Stimulated activated CD8-positive, alpha-beta memory T cell treated with anti-CD3 and anti-CD28 coated beads, Interleukin-7, amount 100 ng/mL, for 1 hour (primary cell): Measurements from ENCODE around the gene AMIGO1.

Experiments used
- DNase-seq, 2 donors: peaks; one replicate each; pipeline ENCODE4 v3.0.0-alpha.2; 2020; ENCODE audit warnings: low read depth in 2 of 2

AMIGO1 gene, protein sequence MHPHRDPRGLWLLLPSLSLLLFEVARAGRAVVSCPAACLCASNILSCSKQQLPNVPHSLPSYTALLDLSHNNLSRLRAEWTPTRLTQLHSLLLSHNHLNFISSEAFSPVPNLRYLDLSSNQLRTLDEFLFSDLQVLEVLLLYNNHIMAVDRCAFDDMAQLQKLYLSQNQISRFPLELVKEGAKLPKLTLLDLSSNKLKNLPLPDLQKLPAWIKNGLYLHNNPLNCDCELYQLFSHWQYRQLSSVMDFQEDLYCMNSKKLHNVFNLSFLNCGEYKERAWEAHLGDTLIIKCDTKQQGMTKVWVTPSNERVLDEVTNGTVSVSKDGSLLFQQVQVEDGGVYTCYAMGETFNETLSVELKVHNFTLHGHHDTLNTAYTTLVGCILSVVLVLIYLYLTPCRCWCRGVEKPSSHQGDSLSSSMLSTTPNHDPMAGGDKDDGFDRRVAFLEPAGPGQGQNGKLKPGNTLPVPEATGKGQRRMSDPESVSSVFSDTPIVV

DNA sequence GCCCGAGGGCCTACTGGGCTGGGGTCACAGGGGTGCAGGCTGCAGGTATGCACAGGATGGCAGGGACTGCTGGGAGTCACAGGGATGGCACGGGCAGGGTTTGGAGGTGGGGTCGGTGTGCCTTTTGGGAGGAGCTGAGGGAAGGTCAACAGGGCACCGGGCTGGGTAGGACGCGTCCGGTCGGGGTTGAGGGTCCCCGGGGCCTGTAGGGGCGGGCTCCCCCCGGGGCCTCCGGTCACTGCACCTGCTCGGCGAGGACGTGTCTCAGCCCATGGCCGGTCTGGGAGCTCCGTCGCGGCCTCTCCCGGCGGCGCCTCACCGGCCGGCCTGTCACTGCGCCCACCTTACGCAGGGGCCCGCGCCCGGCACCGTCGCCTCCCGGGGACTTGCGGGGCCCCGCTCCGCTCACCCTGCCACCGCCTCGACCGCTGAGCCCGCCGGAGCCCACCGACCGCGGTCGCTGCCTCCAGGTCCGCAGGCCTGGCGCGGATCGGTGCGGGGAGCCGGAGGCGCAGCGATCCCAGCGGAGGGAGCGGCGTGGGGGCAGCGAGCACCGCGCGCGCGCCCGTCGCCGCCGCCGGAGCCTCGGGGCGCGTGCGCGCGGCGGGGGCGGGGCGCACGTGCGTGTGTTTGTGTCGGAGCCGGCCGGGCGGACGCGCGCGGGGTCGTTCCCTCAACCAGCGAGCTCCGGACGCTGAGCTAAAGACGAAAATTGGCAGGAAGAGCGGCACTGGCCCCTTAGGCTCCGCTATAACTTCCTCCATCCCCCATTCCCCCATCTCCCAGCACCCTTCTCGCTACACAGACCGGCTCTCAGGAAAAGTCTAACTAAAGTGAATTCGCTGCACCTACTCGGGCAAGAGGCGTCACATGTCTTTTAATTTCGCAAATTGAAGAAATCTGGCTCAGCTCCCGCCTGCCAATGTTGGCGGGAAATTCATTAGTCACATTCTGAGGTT is at the start of gene AMIGO1:
AMIGO1 (minus strand) TSS at position 552 of the 959 bp plus-strand sequence. CDS start 815 bp downstream, outside the sequence.
- peak in 1 of 2 donors; percentile 35 for DNase-seq

DNA sequence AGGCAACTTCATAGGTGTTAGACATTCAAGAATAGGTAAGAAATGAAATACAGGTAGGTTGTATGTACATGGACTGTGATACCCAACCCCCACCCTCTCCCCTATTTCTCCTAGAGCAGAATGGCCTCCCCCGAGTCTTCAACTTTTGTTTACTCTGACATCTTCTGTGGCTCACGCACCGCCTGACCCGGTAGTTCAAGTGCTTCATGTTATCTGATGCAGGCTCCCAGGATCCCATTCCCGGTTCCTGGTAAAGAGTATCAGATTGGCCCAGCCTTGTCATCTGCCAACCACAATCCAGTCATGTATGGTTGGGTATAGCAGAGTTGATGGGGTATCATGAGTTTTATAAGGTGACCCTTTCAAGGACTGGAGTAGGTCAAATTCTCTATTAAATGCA is 48.0 kb upstream of the AMIGO1 start:
- DNase-seq, result no peak

DNA sequence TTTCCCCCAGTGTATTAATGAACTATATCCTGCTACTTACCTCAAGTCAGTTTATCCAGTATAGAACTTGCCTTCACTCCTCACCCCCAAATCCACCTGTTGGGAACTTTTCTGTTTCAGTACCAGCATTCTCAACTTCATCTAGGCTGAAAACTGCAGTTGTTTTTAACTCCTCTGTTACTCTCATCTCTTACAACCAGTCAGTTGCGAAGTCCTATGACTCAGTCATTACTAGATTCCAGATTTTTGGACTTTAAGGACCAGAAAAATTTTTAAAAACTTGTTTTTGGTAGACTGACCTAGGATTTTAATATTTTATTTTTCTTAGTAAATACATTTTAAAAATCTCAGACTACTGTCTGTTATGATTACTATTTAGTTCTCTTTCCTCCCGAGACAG is 47.0 kb upstream of the AMIGO1 start:
- no peak for DNase-seq

DNA sequence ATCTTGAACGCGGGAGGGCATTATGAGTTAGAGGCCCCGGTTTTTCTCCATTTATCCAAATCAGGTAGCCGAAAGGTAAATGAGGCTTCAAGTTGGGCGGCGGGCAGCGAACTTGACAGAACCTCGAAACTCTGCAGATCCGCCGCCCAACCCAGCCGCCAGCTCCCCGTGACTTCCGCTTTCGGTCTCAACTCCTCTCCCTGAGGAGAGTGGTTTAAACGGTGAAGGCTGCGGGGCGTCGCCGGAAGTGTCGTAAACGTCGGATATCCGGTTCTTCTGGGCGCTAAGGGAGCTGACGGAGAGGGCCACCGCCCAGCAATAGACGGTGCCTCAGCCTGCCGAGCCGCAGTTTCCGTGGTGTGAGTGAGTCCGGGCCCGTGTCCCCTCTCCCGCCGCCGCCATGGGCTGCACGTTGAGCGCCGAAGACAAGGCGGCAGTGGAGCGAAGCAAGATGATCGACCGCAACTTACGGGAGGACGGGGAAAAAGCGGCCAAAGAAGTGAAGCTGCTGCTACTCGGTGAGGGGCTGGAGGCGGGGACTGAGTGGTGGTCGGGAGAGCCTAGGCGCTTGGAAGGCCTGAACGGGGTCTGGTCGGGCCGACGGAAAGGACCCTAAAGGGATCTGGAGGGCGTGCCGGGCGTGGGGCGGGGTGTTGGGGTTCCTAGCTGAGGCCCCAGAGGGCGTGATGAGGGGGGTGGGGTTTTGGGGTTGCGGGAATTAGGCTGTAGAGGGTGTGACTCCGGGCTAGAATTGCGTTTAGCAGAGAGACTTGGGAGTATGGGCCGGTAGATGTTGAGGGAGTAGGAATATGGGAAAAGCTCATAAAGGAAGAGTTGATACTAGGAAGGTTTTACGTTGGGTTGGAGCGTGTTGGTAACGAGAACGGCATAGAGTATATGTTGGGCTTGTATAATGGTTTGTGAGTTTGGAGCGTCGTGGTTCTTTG is 39.1 kb upstream of the AMIGO1 start, which contains the start of gene GNAI3:
GNAI3 (plus strand) TSS at position 295 of the 947 bp plus-strand sequence; CDS start at position 401, 106 bp downstream.
- DNase-seq, result peak; percentile 90 to 91

DNA sequence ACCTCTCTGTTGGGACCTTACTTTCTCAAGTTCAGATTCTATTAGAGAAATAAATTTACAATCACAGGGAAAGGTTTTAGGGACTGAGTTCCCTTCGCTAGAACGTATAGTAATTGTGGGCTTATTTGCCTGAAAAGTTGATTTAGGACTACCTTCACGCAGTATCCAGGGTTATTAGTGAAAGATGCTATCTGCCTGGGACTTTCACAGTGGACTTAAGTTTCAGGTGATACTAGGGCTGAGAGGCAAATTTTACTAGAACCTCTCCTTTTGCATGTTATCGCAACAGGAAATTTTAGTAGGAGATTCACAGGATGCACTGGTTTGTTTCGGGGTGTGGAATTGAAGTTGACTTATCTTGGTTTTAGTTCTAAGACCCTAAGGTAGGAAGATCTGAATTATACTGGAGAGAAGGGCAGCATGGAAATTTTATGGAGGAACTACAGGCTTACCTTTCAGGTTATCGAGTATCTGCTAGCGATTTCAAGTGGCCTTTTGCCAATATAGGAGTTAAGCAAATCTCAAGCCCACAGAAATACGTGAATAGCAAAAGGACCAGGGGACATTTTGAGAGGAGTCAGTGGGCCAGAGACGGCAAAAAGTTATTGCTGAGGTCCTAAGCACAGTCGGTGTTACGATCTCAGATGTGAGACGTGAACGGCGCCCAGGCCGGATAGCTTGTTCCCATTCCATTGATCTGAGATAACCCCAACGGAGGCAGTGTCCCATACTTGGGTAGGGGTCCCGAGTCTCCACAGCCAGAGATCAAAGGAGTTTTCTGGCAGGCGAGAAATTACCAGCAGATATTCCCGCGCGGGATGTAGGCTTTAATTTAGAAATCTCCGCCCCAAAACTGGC is 38.2 kb upstream of the AMIGO1 start:
- DNase-seq, result peak in 1 of 2 donors; percentile 9

DNA sequence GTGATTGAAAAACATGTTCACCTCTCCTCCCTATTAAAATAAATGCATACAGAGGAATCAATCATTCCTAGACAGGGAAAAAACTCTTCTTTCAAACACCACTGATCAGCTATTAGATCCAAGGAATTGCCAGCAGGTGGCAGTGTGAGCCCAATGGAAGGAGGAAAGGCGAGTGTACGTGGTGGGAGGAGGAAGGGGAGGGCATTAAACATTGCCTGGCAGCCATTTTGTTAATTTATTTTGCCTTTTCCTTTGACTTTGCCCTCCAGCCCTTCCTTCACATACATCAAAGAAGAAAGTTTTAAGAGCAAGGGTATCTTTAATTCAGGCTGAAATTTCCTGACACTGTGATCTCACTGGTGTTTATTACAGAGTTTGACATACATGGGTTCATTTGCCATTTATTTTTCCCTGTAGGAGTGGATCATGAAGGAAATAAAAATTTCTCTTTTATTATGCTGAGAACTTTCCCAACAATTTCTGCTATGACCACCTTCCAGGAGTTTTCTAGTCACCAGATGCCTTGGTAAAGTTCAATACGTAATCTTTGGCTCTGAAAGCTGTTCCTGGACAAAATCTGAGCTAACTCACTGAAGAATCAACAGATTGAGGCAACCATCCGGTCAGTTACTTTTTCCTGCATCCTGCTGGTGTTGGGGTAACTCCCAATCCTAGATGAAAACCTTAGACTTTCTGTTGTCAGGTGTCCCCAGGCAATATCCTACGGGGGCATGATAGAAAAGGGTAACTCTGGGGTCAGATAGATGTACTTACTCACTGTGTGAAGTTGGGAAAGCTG is 37.0 kb upstream of the AMIGO1 start:
- DNase-seq, result peak; percentile 73 to 88

DNA sequence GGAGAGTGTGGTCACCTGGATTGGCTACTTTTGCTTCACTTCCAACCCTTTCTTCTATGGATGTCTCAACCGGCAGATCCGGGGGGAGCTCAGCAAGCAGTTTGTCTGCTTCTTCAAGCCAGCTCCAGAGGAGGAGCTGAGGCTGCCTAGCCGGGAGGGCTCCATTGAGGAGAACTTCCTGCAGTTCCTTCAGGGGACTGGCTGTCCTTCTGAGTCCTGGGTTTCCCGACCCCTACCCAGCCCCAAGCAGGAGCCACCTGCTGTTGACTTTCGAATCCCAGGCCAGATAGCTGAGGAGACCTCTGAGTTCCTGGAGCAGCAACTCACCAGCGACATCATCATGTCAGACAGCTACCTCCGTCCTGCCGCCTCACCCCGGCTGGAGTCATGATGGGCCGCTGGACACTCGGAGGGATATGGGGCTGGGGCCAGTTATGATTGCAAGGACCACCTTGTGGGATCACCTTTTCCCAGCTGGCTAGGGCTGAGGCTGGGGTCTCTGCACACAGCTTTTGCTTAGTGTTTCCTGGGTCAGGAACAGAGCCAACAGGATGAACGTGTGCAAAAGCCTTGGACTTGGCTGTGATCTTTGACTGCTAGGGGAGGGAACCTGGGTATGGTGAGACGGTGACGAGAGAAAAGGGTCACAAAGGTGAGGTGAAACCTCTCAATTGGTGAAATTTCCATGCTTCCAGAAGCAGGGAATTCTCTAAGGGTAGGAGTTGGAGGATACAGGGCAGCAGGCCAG is 34.6 kb upstream of the AMIGO1 start:
- no peak for DNase-seq

DNA sequence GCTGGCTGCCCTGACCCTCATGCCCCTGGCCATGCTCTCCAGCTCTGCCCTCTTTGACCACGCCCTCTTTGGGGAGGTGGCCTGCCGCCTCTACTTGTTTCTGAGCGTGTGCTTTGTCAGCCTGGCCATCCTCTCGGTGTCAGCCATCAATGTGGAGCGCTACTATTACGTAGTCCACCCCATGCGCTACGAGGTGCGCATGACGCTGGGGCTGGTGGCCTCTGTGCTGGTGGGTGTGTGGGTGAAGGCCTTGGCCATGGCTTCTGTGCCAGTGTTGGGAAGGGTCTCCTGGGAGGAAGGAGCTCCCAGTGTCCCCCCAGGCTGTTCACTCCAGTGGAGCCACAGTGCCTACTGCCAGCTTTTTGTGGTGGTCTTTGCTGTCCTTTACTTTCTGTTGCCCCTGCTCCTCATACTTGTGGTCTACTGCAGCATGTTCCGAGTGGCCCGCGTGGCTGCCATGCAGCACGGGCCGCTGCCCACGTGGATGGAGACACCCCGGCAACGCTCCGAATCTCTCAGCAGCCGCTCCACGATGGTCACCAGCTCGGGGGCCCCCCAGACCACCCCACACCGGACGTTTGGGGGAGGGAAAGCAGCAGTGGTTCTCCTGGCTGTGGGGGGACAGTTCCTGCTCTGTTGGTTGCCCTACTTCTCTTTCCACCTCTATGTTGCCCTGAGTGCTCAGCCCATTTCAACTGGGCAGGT is 33.9 kb upstream of the AMIGO1 start:
- no peak for DNase-seq

DNA sequence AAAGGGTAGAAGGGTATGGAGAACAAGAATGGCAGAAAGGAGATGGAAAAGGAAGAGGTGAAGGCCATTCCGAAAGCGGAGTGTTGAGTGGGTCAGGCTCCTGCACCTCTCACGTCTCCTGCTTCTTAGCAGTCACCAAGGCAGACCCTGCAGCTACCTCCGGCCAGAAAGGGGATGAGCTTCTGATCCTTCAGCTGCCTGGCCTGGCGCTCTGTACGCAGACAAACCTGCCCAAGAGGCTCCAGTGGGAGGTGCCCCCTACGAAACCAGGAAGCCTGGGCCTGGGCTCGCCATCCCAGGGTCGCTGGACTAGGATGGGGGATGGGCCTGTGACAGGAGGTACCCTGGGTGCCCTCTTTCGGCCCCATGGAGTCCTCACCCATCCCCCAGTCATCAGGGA is 33.1 kb upstream of the AMIGO1 start:
- no peak for DNase-seq

DNA sequence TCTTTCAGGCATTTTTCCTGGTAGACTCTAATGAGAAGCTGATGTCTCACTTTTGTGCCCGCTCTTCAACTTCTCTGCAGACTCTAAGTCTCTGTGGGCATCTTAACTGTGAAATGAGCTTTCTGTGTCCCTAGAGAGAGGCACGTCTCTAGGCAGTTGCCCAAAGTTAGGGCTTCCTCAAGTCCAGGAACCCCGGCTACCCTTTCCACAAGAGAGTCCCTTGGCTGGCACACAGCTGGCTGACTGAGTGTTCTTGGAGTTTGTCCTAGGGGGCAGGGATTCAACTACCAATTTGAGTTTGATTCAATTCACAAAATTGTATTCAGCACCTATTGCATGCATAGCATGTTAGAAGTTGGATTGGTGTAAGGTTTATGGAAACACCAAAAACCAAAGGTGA is 31.6 kb upstream of the AMIGO1 start:
- no peak for DNase-seq

DNA sequence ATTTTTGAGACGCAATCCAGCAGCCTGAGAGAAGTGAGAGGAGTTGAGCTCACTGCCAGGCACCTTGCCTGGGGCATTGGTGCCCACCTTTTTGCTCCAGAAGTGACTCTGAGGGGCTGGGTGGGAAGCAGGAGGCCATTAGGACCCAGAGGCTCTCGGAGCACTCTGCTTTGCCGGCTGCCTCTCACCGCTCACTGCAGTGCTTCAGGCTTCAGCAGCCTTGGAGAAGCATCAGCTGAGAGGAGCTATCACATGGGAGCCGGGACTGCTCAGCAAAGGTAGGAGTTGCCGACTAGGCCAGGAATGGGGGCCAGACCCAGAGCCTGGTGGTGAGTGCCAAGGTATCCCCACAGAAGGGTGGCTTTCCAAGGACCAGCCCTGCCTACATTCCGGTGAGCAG is 30.1 kb upstream of the AMIGO1 start, which contains the start of gene GPR61:
GPR61 (plus strand) TSS at position 197 of the 400 bp plus-strand sequence. CDS start 3,151 bp downstream, outside the sequence.
- DNase-seq, result no peak

DNA sequence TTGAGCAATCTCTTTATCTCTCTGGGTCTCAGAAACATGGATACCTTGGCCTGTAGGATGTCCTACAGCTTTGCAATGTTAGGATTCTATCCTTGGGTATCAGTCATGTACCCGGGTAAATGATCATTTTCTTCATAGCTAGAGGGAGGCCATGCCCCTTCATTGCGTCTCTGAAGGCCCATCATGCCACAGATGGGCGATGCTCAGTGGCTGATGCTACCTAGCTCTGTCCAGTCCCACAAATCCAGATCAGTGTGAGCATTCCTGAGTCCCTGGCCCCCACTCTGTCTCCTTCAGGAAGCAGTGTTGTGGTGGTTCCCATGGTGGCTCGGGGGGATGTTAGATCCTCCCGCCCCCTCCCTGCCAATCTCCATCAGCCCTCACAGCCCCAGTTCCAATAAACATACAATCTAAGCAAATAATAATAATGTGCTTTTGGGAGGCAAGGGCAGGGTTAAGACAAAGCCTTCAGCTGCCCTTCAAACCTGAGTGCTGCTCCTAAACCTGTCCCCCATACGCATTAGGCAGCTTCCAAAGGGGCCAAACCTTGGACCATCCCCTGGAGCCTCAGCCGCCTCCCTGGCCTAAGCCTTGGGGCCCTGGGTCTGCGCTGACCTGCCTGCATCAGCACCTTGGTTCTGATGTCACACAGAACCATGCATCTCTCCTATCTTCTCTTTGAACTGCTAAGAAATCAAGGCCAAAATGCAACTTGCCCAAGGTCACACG is 29.5 kb upstream of the AMIGO1 start:
- DNase-seq, result no peak

DNA sequence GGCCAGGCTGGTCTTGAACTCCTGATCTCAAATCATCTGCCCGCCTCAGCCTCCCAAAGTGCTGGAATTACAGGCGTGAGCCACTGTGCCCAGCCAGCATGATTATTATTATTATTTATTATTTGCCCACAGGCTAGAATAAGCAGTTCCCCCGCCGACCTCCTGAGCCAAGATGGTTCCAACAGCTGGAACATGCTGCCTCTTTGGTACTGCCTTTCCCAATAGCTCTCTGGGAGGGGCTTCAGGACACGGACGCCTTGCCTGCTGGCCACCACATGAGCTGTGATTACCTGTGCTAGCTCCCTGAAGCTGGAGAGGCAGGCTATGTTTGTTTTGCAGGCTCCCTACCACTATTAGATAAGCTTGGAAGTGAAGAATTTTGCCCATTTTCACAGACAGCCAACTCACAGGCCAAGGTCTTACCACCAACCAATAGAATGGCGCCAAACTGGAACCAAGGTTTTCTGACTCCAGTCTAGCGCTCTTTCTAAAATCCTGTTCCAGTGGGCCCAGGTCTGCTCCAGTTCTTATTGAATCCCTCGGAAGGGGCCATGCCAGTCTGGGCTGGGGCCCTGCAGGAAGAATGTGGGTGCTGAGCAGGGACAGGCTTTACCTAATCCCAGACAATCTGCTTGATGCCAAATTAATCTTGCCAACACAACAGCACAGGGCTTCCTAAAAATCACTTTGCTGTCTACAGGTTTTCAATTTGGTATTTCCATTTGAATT is 28.1 kb upstream of the AMIGO1 start:
- DNase-seq, result no peak

DNA sequence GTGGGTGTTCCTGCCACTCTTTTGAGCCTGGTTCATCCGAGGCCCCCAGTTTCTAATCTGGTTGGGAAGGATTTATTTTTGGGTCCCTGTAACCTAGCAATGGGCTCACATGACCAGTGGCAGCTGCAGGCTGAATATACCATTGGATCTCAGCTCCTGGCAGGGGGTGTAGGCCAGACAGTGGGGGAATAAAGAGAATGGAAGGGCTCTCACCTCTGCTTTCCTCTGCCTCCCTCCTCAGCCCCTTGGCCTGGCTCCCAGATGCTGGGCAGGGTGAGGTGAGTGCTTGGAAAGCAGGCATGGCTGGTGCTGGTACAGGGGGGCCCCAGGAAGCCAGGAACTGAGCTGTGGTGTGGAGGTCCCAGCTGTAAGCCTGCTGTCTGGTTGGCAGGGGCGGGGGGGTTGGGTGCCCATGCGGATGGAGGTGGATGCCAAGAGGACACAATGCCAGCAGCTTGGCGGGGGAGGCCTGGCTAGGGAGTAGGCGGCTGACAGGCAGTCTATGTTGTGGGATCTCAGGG is 26.5 kb upstream of the AMIGO1 start:
- DNase-seq, result no peak

DNA sequence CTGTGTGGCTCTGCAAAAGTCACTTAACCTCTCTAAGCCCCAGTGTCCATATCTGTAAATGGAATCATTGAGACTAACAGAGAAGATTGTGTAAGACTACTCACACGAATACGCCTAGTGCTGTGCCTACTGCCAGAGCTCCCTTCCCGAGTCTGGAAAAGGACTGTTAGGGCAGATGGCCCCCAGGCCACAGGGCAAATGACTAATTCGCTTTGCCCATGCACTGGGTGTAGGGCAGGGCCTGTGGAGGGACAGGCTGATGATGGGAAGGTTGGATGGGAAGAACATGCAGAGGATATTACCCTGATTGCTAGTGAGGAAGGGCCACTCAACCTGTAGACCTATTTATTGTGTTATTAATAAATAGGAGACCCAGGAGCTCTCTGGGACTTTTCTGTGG is 26.0 kb upstream of the AMIGO1 start:
- no peak for DNase-seq

DNA sequence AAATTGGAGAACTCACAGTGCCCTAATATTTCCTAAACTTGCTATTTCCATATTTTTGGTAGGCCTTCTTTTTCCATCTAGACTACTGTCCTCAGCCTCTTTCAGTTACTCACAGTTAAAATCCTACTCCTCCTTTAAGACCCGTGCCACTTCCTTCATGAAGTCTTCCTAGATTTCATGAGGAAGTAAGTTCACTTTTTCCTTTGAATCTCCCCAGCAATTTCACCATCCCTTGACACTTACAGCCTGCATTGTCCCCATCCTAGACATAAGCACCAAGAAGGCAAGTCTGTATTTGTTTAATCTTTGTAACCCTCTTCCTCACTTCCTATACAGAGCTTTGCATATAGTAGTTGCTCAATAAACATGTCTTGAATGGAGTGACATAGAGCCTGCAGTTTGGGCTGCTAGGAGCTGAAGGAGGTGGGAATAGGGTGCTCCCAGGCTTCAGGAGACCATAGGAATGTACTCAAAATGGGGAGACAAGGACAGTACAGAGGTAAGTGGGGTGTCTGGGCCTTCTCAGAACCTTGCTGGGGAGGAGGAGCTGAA is 24.9 kb upstream of the AMIGO1 start:
- no peak for DNase-seq
